ENCODE results near the gene RANGAP1.

- TF ChIP-seq GLIS3 (CRISPR knock-in tag; IDR thresholded peaks at IDR 0.05) (no peak), TOX (CRISPR knock-in tag; IDR thresholded peaks at IDR 0.05; ENCODE audit: borderline replicate concordance) (no peak), ISL1 (CRISPR knock-in tag; IDR thresholded peaks at IDR 0.05) (no peak), ZFP30 (CRISPR knock-in tag; IDR thresholded peaks at IDR 0.05) (no peak), PATZ1 (CRISPR knock-in tag; IDR thresholded peaks at IDR 0.05; ENCODE audit: borderline replicate concordance) (no peak)
Measured at GRCh38 chr22:41271787-41272186, 14.2 kb downstream of the RANGAP1 start.

Measured in SK-N-SH treated with all-trans-retinoic acid at 6 μM for 48 hours (cell line).